H9 (cell line): ENCODE data around the gene GALNT16. TPM values are rescaled to one million over a fixed set of nuclear protein-coding genes. Genes with fewer than 3 reads are reported as not detected.

ENCODE experiments used
- DNase-seq: peaks from one replicate; pipeline ENCODE4 v3.0.0-alpha.2; 2017
- H2AFZ ChIP-seq: one replicate; pipeline ENCODE4 v1.6.1; 2013; ENCODE audit warnings: mild to moderate bottlenecking, low read length, control low read depth, moderate library complexity
- H2AK5ac ChIP-seq: 2 replicates; pipeline ENCODE4 v1.6.1; 2013; ENCODE audit warnings: low read length, control low read depth, mixed read lengths; ENCODE audit not compliant: insufficient read length
- H2BK120ac ChIP-seq: one replicate; pipeline ENCODE4 v1.6.1; 2013; ENCODE audit warnings: low read depth, mild to moderate bottlenecking, low read length, control low read depth, inconsistent platforms; ENCODE audit not compliant: poor library complexity, severe bottlenecking
- H2BK12ac ChIP-seq: 2 replicates; pipeline ENCODE4 v1.6.1; 2013; ENCODE audit warnings: low read length, control low read depth, mixed read lengths, low read depth; ENCODE audit not compliant: insufficient read length
- H2BK15ac ChIP-seq: 2 replicates; pipeline ENCODE4 v1.6.1; 2013; ENCODE audit warnings: low read depth, low read length, control low read depth
- H2BK20ac ChIP-seq: one replicate; pipeline ENCODE4 v1.6.1; 2013; ENCODE audit warnings: low read depth, mild to moderate bottlenecking, low read length, control low read depth, inconsistent platforms; ENCODE audit not compliant: poor library complexity, severe bottlenecking
- H2BK5ac ChIP-seq: 2 replicates; pipeline ENCODE4 v1.6.1; 2013; ENCODE audit warnings: low read length, control low read depth, mixed read lengths; ENCODE audit not compliant: insufficient read length
- H3K14ac ChIP-seq: 2 replicates; pipeline ENCODE4 v1.6.1; 2013; ENCODE audit warnings: low read length, control low read depth; ENCODE audit not compliant: insufficient read depth
- H3K18ac ChIP-seq: 2 replicates; pipeline ENCODE4 v1.6.1; 2013; ENCODE audit warnings: low read depth, mild to moderate bottlenecking, mixed read lengths, low read length, control low read depth; ENCODE audit not compliant: insufficient read length
- H3K23ac ChIP-seq: 2 replicates; pipeline ENCODE4 v1.6.1; 2013; ENCODE audit warnings: low read length, control low read depth, mixed read lengths, low read depth; ENCODE audit not compliant: insufficient read length
- H3K23me2 ChIP-seq: 2 replicates; pipeline ENCODE4 v1.6.1; 2013; ENCODE audit warnings: low read depth, mild to moderate bottlenecking, mixed read lengths, low read length, control low read depth; ENCODE audit not compliant: insufficient read length, poor library complexity, severe bottlenecking
- H3K27ac ChIP-seq: 2 replicates; pipeline ENCODE4 v1.5.1; 2013; ENCODE audit warnings: low read length, control low read depth, mixed read lengths, low read depth; ENCODE audit not compliant: insufficient read length
- H3K27me3 ChIP-seq: 2 replicates; pipeline ENCODE4 v1.6.1; 2013; ENCODE audit warnings: low read length, control low read depth, inconsistent platforms; ENCODE audit not compliant: insufficient read depth
- H3K4ac ChIP-seq: 2 replicates; pipeline ENCODE4 v1.6.1; 2013; ENCODE audit warnings: low read depth, mild to moderate bottlenecking, control low read depth, inconsistent platforms, low read length, moderate library complexity
- H3K4me1 ChIP-seq: 2 replicates; pipeline ENCODE4 v1.6.1; 2013; ENCODE audit warnings: low read length, control low read depth, inconsistent platforms; ENCODE audit not compliant: insufficient read depth
- H3K4me2 ChIP-seq: 2 replicates; pipeline ENCODE4 v1.6.1; 2013; ENCODE audit warnings: low read length, control low read depth, mixed read lengths; ENCODE audit not compliant: insufficient read length, insufficient read depth
- H3K56ac ChIP-seq: 2 replicates; pipeline ENCODE4 v1.6.1; 2013; ENCODE audit warnings: low read depth, mild to moderate bottlenecking, mixed read lengths, low read length, control low read depth; ENCODE audit not compliant: insufficient read length
- H3K79me1 ChIP-seq: 2 replicates; pipeline ENCODE4 v1.6.1; 2013; ENCODE audit warnings: low read depth, mild to moderate bottlenecking, moderate library complexity, low read length, control low read depth, inconsistent platforms; ENCODE audit not compliant: insufficient read depth, poor library complexity, severe bottlenecking
- H3K79me2 ChIP-seq: 2 replicates; pipeline ENCODE4 v1.6.1; 2013; ENCODE audit warnings: low read length, control low read depth, inconsistent platforms; ENCODE audit not compliant: insufficient read depth
- H3K9ac ChIP-seq: 2 replicates; pipeline ENCODE4 v1.6.1; 2013; ENCODE audit warnings: low read length, control low read depth, mixed read lengths; ENCODE audit not compliant: insufficient read length; ENCODE audit errors: extremely low read depth
- H3K9me3 ChIP-seq: one replicate; pipeline ENCODE4 v1.6.1; 2013; ENCODE audit warnings: low read depth, low read length, inconsistent platforms; ENCODE audit not compliant: control insufficient read depth
- H3T11ph ChIP-seq: one replicate; pipeline ENCODE4 v1.6.1; 2013; ENCODE audit warnings: mild to moderate bottlenecking, low read length, control low read depth, inconsistent platforms
- H4K20me1 ChIP-seq: one replicate; pipeline ENCODE4 v1.6.1; 2013; ENCODE audit not compliant: control insufficient read depth, insufficient read length, insufficient read depth
- H4K5ac ChIP-seq: 2 replicates; pipeline ENCODE4 v1.6.1; 2013; ENCODE audit warnings: low read depth, mild to moderate bottlenecking, mixed read lengths, low read length, control low read depth; ENCODE audit not compliant: insufficient read length
- H4K8ac ChIP-seq: replicated peaks from 2 replicates; pipeline ENCODE4 v1.6.1; 2013; ENCODE audit warnings: low read length, control low read depth, mixed read lengths, low read depth; ENCODE audit not compliant: insufficient read length
- H4K91ac ChIP-seq: 2 replicates; pipeline ENCODE4 v1.6.1; 2013; ENCODE audit warnings: low read depth, mild to moderate bottlenecking, moderate library complexity, mixed read lengths, low read length, control low read depth; ENCODE audit not compliant: insufficient read length
- H3K27ac Mint-ChIP-seq, 3 experiments: 2 replicates in 2 of 3; 3 replicates in 1 of 3; pipeline ENCODE4 v1.8.0; 2020 to 2021; ENCODE audit warnings: mixed read lengths in 3 of 3, mild to moderate bottlenecking in 1 of 3, moderate library complexity in 1 of 3
- H3K27me3 Mint-ChIP-seq: 2 replicates; pipeline ENCODE4 v1.8.0; 2021; ENCODE audit warnings: low read depth, mild to moderate bottlenecking, moderate library complexity, mixed read lengths
- H3K36me3 Mint-ChIP-seq, 3 experiments: 2 replicates in 2 of 3; 3 replicates in 1 of 3; pipeline ENCODE4 v1.8.0; 2020 to 2021; ENCODE audit warnings: low read depth in 3 of 3, mixed read lengths in 3 of 3; ENCODE audit not compliant: insufficient read depth in 1 of 3
- H3K4me1 Mint-ChIP-seq, 2 experiments: 2 replicates each; pipeline ENCODE4 v1.8.0; 2020; ENCODE audit warnings: mixed read lengths in 2 of 2
- H3K4me3 Mint-ChIP-seq, 2 experiments: 2 replicates in 1 of 2; 3 replicates in 1 of 2; pipeline ENCODE4 v1.8.0; 2020 to 2021; ENCODE audit warnings: mild to moderate bottlenecking in 2 of 2, mixed read lengths in 2 of 2, moderate library complexity in 1 of 2
- H3K9me3 Mint-ChIP-seq, 2 experiments: 2 replicates in 1 of 2; 3 replicates in 1 of 2; pipeline ENCODE4 v1.8.0; 2020; ENCODE audit warnings: mild to moderate bottlenecking in 2 of 2, mixed read lengths in 2 of 2, moderate library complexity in 1 of 2
- WGBS: extraction: QIAGEN DNeasy Blood & Tissue Kit; methylation state at CpG from one replicate; pipeline ENCODE4 v1.1.7; 2013; ENCODE audit warnings: missing lambda C conversion rate, low lambda C conversion rate, mixed read lengths; ENCODE audit not compliant: insufficient read length; ENCODE audit errors: extremely low coverage; 5-methylcytosine and 5-hydroxymethylcytosine counted together
- total RNA-seq: library from RNA; stranded (reverse); gene quantifications from 2 replicates; pipeline ENCODE4 v1.2.1, GENCODE V29; 2021
- TF ChIP-seq, protein P1 (sequence below): fragments of 200-600 bp; sonication (generic); conservative IDR thresholded peaks from 3 replicates; pipeline ENCODE4 v1.8.0; 2021; ENCODE audit warnings: antibody characterized with exemption, mild to moderate bottlenecking

GALNT16 gene
- total RNA-seq, 1 experiment from 2014 or later: 2.3 TPM

DNA sequence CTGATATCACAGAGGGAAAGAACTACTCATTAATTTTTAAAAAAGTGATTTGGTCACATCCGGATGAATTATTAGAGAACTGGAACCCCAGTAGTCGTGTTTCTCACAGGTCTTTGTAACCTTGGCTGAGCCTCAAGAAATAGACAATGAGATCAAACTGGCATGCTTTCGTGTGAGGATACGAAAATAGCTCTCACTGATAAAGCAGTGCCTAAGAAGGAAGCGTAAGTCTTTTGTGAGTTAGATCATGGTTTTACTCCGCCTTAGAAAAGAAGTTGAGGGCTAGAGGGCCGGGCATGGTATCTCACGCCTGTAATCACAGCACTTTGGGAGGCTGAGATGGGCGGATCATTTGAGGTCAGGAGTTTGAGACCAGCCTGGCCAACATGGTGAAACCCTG lies 33.8 kb upstream of the GALNT16 start:
- Histone ChIP-seq H2BK12ac (no peak overlapping the region), H3K4me1 (no peaks in the 10 kb centered on the region), H3K79me2 (no peaks in the 10 kb centered on the region), H3K4ac (no peak overlapping the region), H2BK5ac (no peak overlapping the region), H3K23ac (no peak overlapping the region), H3K27me3 (no peaks in the 10 kb centered on the region), H2BK120ac (no peak overlapping the region), H4K91ac (no peak overlapping the region), H2AK5ac (no peak overlapping the region), H3K56ac (no peak overlapping the region), H3K9ac (no peak overlapping the region), H2BK20ac (no peak overlapping the region), H3T11ph (no peak overlapping the region), H4K20me1 (no peaks in the 10 kb centered on the region), H4K8ac (no peak overlapping the region), H3K79me1 (no peaks in the 10 kb centered on the region), H3K9me3 (no peaks in the 10 kb centered on the region), H2AFZ (no peak overlapping the region), H3K27ac (no peak overlapping the region), H3K23me2 (no peaks in the 10 kb centered on the region), H3K14ac (no peak overlapping the region), H4K5ac (no peak overlapping the region), H3K4me2 (no peak overlapping the region), H3K18ac (no peak overlapping the region), H2BK15ac (no peak overlapping the region)
- peaks cover 4 to 20% (median 19%) of the 10 kb centered on the region in 3 experiments; a peak in 5 of 7 replicates for H3K36me3 Mint-ChIP-seq
- no peak for DNase-seq
- WGBS: no CpG with 5 or more reads among the region's 9 CpGs
- TF ChIP-seq, protein P1, sequence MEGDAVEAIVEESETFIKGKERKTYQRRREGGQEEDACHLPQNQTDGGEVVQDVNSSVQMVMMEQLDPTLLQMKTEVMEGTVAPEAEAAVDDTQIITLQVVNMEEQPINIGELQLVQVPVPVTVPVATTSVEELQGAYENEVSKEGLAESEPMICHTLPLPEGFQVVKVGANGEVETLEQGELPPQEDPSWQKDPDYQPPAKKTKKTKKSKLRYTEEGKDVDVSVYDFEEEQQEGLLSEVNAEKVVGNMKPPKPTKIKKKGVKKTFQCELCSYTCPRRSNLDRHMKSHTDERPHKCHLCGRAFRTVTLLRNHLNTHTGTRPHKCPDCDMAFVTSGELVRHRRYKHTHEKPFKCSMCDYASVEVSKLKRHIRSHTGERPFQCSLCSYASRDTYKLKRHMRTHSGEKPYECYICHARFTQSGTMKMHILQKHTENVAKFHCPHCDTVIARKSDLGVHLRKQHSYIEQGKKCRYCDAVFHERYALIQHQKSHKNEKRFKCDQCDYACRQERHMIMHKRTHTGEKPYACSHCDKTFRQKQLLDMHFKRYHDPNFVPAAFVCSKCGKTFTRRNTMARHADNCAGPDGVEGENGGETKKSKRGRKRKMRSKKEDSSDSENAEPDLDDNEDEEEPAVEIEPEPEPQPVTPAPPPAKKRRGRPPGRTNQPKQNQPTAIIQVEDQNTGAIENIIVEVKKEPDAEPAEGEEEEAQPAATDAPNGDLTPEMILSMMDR: no peak
- H3K27me3 Mint-ChIP-seq: no peaks in the 10 kb centered on the region
- peaks cover 9% of the 10 kb centered on the region in 2 experiments for H3K4me1 Mint-ChIP-seq
- no peak overlapping the region; a peak in 1 of 7 replicates for H3K27ac Mint-ChIP-seq
- H3K4me3 Mint-ChIP-seq: no peak overlapping the region
- H3K9me3 Mint-ChIP-seq: no peaks in the 10 kb centered on the region
